ENCODE results near the gene PLB1.

The PLB1 gene

DNA sequence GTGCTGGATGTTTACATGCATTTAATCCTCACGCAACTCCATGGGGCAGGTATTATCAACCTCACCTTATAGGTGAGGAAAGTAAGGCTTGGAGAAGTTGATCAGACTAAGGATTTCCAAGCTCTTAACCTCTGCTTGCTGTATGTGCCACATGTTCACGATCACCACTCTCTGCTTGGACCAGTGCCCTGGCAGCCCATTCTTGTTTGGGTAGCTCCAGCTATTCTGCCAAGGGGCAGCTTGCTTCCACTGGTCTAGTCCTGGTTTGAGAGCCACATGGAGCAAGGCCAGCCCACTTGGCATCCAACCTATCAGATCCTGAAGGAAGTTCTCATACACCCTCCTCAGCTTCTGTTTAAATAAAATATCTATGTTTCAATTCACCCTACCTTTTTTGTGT is 14.3 kb downstream of the PLB1 start:
- TF ChIP-seq, protein P1, sequence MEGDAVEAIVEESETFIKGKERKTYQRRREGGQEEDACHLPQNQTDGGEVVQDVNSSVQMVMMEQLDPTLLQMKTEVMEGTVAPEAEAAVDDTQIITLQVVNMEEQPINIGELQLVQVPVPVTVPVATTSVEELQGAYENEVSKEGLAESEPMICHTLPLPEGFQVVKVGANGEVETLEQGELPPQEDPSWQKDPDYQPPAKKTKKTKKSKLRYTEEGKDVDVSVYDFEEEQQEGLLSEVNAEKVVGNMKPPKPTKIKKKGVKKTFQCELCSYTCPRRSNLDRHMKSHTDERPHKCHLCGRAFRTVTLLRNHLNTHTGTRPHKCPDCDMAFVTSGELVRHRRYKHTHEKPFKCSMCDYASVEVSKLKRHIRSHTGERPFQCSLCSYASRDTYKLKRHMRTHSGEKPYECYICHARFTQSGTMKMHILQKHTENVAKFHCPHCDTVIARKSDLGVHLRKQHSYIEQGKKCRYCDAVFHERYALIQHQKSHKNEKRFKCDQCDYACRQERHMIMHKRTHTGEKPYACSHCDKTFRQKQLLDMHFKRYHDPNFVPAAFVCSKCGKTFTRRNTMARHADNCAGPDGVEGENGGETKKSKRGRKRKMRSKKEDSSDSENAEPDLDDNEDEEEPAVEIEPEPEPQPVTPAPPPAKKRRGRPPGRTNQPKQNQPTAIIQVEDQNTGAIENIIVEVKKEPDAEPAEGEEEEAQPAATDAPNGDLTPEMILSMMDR (IDR thresholded peaks at IDR 0.05; ENCODE audit: low read depth, low read length, missing control alignments) = no peak
- H3K4me3 ChIP-seq (ENCODE audit: low read depth, low read length) = no peak overlapping the region
- DNase-seq (ENCODE audit: low read depth) = no peak

DNA sequence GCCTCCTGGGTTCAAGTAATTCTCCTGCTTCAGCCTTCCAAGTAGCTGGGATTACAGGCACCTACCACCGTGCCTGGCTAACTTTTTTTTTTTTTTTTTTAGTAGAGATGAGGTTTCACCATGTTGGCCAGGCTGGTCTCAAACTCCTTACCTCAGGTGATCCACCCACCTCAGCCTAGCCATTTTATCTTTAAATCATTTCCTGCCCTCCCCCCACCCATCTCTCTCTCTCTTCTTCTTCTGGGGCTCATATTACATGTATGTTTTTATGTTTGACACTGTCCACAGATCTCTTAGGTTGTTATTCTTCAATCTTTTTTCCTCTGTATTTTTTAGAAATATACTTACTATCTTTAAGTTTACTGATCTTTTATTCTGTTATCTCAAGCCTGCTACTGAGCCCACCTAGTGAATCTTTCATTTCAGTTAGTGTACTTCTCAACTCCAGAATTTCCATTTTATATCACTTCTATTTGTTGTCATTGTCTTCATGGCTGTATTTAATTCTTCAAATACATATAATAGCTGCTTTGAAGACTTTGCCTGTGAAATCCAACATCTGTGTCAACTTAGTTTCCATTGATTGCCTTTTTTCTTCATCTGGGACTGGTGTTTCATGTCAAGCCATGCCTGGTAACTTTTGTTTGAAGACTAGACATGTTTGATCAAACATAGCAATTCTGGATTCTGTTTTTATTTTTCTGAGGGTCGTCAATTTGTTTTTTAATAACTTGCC is 16.2 kb downstream of the PLB1 start:
- DNase-seq (ENCODE audit: low read depth) = no peak
- TF ChIP-seq, protein P1 (IDR thresholded peaks at IDR 0.05; ENCODE audit: low read depth, low read length, missing control alignments) = no peak

DNA sequence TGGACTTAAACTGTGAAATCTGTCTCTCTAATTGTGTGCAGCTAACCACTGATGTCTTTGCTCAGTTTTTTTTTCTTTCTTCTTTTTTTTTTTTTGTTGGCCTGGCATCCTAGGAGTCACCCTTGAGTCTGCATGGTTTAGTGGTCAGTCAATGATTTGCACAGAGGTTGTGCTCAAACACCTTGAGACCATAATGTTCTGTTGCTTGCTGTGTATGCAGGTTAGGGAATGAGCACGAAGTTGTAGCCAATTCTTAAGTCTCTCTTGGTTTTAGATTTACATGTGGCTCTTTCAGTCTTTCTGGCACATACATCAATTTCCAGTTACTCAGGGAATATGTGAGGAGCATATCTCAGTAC is 16.7 kb downstream of the PLB1 start:
- H3K4me3 ChIP-seq (ENCODE audit: low read depth, low read length) = no peak overlapping the region
- TF ChIP-seq, protein P1 (IDR thresholded peaks at IDR 0.05; ENCODE audit: low read depth, low read length, missing control alignments) = no peak
- no peak for DNase-seq (ENCODE audit: low read depth)

More for the DNA sequence above, 16.2 kb downstream of the PLB1 start:
- no peak overlapping the region for H3K4me3 ChIP-seq (ENCODE audit: low read depth, low read length)

DNA sequence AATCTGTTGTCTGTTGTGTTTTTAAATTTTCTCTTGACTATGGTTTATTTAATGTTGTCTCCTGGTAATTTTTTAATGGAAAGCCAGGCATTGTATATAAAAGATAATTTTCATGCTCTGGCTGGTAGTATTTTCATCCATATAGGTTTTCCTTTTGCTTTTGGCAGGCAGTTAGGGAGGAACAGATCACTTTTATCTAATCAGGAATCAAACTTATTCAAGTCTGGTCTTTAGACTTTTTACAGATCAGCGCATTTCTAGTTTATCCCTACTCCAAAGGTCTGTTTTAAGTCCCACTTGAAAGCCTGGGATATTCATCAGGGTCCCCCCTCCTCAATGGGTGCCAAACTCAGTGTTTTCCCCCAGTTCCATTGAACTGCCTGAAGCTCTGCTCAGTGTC is 17.2 kb downstream of the PLB1 start:
- TF ChIP-seq, protein P1 (IDR thresholded peaks at IDR 0.05; ENCODE audit: low read depth, low read length, missing control alignments) = no peak
- DNase-seq (ENCODE audit: low read depth) = no peak
- H3K4me3 ChIP-seq (ENCODE audit: low read depth, low read length) = no peak overlapping the region

DNA sequence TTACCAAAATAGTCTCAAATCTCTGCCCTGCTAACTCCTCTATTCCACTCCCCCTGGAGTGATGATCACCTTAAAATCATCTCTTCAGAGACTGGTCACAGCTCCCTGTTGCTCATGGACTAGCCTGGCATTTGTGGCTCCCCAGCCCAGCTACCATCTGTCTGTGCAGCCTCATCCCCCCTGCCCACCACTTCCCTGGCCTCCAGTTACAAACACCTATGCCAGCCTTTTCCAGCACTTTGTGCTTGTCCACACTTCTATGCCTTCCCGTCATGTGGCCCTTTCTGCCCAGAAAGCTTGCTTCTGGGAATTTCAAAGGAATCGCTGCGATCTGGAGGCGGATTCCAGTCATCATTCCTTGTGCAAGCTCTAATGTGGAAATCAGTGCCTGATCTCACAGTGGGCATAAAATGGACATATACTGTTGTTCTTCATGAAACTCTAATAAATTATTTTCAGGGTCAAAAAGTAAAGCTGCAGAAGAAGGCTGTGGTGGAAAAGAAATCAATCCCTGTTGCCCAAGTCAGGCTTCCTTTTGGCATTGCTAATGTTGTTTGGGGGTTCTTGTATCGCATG is 19.4 kb downstream of the PLB1 start:
- no peak for DNase-seq (ENCODE audit: low read depth)
- H3K4me3 ChIP-seq (ENCODE audit: low read depth, low read length) = no peak overlapping the region

DNA sequence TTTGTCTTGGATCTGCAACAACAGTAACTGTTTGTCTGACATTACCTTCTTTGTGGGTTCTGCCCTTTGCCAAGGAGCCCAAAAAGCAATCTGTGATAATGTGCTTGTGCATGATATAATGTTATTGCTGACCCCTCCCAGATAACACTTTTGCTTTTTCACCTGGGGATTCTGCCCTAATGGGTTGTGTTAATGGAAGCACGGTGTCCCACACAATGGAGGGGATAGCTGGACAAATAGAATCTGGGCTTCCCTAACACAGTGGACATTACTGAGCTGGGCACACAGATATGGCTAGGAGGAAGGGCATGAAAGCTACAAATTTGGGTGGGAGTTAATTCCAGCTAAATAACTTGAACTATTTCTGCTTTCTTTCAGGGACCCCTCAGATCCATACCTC is 20.6 kb downstream of the PLB1 start:
- H3K4me3 ChIP-seq (ENCODE audit: low read depth, low read length) = no peak overlapping the region
- TF ChIP-seq, protein P1 (IDR thresholded peaks at IDR 0.05; ENCODE audit: low read depth, low read length, missing control alignments) = no peak
- no peak for DNase-seq (ENCODE audit: low read depth)

More for the DNA sequence above, 19.4 kb downstream of the PLB1 start:
- TF ChIP-seq, protein P1 (IDR thresholded peaks at IDR 0.05; ENCODE audit: low read depth, low read length, missing control alignments) = no peak

DNA sequence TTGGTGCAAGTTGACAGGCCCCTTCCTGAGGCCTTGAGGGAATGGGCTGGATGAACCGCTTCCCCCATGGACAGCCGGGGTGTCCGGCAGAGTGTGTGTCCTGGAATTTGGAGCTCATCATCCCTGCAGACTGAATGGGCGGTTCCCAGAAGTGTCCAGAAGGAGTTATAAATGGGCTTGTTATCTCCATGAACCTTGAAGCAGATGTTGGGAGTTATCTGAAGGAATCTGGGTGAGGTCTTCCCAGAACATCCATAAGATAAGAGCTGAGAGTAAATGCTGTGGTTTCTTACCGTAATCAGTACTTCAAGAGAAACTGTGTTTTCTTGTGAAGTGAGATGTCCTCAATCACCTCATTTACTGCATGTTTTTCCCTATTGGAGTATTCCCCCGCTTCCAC is 21.1 kb downstream of the PLB1 start:
- TF ChIP-seq, protein P1 (IDR thresholded peaks at IDR 0.05; ENCODE audit: low read depth, low read length, missing control alignments) = no peak
- no peak for DNase-seq (ENCODE audit: low read depth)
- H3K4me3 ChIP-seq (ENCODE audit: low read depth, low read length) = no peak overlapping the region
